ENCODE data around the gene KCNJ1. TPM values are rescaled to one million over a fixed set of nuclear protein-coding genes. Genes with fewer than 3 reads are reported as not detected.

Gene KCNJ1
- total and polyA plus RNA-seq, 2 experiments from 2014 or later: 0.16 TPM; not detected in 1

- Histone ChIP-seq H3K4me2 (peak overlapping the region; percentile 89), H3K4me3 (peak overlapping the region; percentile 62), H3K4me1 (ENCODE audit: insufficient read depth) (peaks cover 13% of the 10 kb centered on the region; the same call in 1 of the 2 replicates), H3F3A (replicated peaks; ENCODE audit: low read depth) (no peaks in the 10 kb centered on the region), H3K27ac (ENCODE audit: low read depth) (no peak overlapping the region), H4K20me1 (replicated peaks; ENCODE audit: insufficient read depth) (no peaks in the 10 kb centered on the region), H3K36me3 (ENCODE audit: insufficient read depth) (no peaks in the 10 kb centered on the region), H2AFZ (peak overlapping the region; percentile 94), H3K27me3 (ENCODE audit: insufficient read depth) (peaks cover 20% of the 10 kb centered on the region), H3K79me2 (replicated peaks; ENCODE audit: insufficient read depth) (no peaks in the 10 kb centered on the region), H3K9me2 (ENCODE audit: insufficient read depth) (no peaks in the 10 kb centered on the region)
- peak; percentile 64 for ATAC-seq
- DNase-seq (ENCODE audit: low spot score): peak; percentile 59
- H3K36me3 Mint-ChIP-seq (ENCODE audit: low read depth): no peaks in the 10 kb centered on the region
- TF ChIP-seq EZH2phosphoT487 (IDR thresholded peaks at IDR 0.05; ENCODE audit: unreplicated experiment): no peak
- no peak for TF ChIP-seq ZNF462 (CRISPR knock-in tag; IDR thresholded peaks at IDR 0.05)
- TF ChIP-seq ZNF331 (CRISPR knock-in tag; IDR thresholded peaks at IDR 0.05; ENCODE audit: low read depth): no peak
- no peak for TF ChIP-seq CTCF (conservative IDR thresholded peaks at IDR 0.05; ENCODE audit: low read depth in 2 of 2)
- no peak for TF ChIP-seq STAT1 (IDR thresholded peaks at IDR 0.05; ENCODE audit: unreplicated experiment)
- no peak for TF ChIP-seq NANOG (IDR thresholded peaks at IDR 0.05; ENCODE audit: borderline replicate concordance)
- no peak for TF ChIP-seq CREB1 (CRISPR knock-in tag; IDR thresholded peaks at IDR 0.05; ENCODE audit: low read depth)
- TF ChIP-seq ZNF114 (CRISPR knock-in tag; IDR thresholded peaks at IDR 0.05): no peak
- TF ChIP-seq POLR2AphosphoS5 (IDR thresholded peaks at IDR 0.05; ENCODE audit: low read depth): no peak
- TF ChIP-seq ETS1 (IDR thresholded peaks at IDR 0.05): no peak
- no peak for TF ChIP-seq REST (IDR thresholded peaks at IDR 0.05; ENCODE audit: unreplicated experiment)
- TF ChIP-seq EZH2 (IDR thresholded peaks at IDR 0.05; ENCODE audit: low read depth, unreplicated experiment): no peak
- TF ChIP-seq JUNB (IDR thresholded peaks at IDR 0.05; ENCODE audit: unreplicated experiment): no peak
- no peak overlapping the region for H3K27ac Mint-ChIP-seq
- peaks cover 35% of the 10 kb centered on the region for H3K4me1 Mint-ChIP-seq
- peaks cover 8% of the 10 kb centered on the region for H3K27me3 Mint-ChIP-seq (ENCODE audit: insufficient read depth, low read depth, poor library complexity)
- peak overlapping the region; percentile 60; the same call in 2 of the 3 replicates for H3K4me3 Mint-ChIP-seq
- no peaks in the 10 kb centered on the region; the same call in 2 of the 3 replicates for H3K9me3 Mint-ChIP-seq
Observed at GRCh38 chr11:128824191-128825049, 42.7 kb downstream of the KCNJ1 start.

All from GM23338 (cell line).